Sigmoid colon (tissue), 7 donors: ENCODE measurements around the gene SHISA6. TPM values are rescaled to one million over a fixed set of nuclear protein-coding genes. Genes with fewer than 3 reads are reported as not detected.

Source experiments
- DNase-seq: peaks from one replicate; pipeline ENCODE4 v3.0.0-alpha.2; 2019
- H3K27ac ChIP-seq, 4 donors: fragments of 200-600 bp; sonication (generic); one replicate each; pipeline ENCODE4 v1.5.1; 2016 to 2019; ENCODE audit warnings: mild to moderate bottlenecking in 1 of 4
- H3K27me3 ChIP-seq, 3 donors: fragments of 200-600 bp; sonication (generic); one replicate each; pipeline ENCODE4 v1.5.1; 2019; ENCODE audit warnings: mild to moderate bottlenecking in 1 of 3
- H3K36me3 ChIP-seq, 4 donors: fragments of 200-600 bp; sonication (generic); one replicate each; pipeline ENCODE4 v1.5.1; 2016 to 2019
- H3K4me1 ChIP-seq, 4 donors: fragments of 200-600 bp; sonication (generic); one replicate each; pipeline ENCODE4 v1.5.1; 2017 to 2019
- H3K4me3 ChIP-seq, 4 donors: fragments of 200-600 bp; sonication (generic); one replicate each; pipeline ENCODE4 v1.5.1; 2017 to 2019; ENCODE audit warnings: mild to moderate bottlenecking in 2 of 4, moderate library complexity in 1 of 4
- H3K9me3 ChIP-seq, 4 donors: fragments of 200-600 bp in 3 of 4; sonication (generic) in 3 of 4; one replicate each; pipeline versions ENCODE4 v1.5.1 to v1.6.1; 2013 to 2019
- CTCF ChIP-seq, 4 experiments: fragments of 450-650 bp in 3 of 4; fragments of 200-600 bp in 1 of 4; IDR thresholded peaks; one replicate each; pipeline ENCODE4 v1.5.1; 2016 to 2019; ENCODE audit warnings: antibody characterized with exemption in 4 of 4, mild to moderate bottlenecking in 3 of 4, moderate library complexity in 2 of 4
- EP300 ChIP-seq, 4 donors: sonication (generic); formaldehyde crosslinking; IDR thresholded peaks; one replicate each; pipeline ENCODE4 v1.6.1; 2017; ENCODE audit warnings: antibody characterized with exemption in 4 of 4
- POLR2A ChIP-seq, 2 donors: fragments of 450-650 bp; IDR thresholded peaks; one replicate each; pipeline ENCODE4 v1.6.1; 2016; ENCODE audit warnings: antibody characterized with exemption in 2 of 2, mild to moderate bottlenecking in 2 of 2, moderate library complexity in 2 of 2
- POLR2AphosphoS5 ChIP-seq, 4 donors: sonication (generic); formaldehyde crosslinking; IDR thresholded peaks; one replicate each; pipeline ENCODE4 v1.6.1; 2017; ENCODE audit warnings: antibody characterized with exemption in 4 of 4
- WGBS, 2 donors: extraction: QIAGEN DNeasy Blood & Tissue Kit; methylation state at CpG; one replicate each; pipeline ENCODE4 v1.1.7; 2013; 5-methylcytosine and 5-hydroxymethylcytosine counted together
- intact Hi-C: fragments of 100-400 bp; cut with DNase I; formaldehyde crosslinking; loops from one replicate; pipeline ENCODE4 v1.15.1; 2023
- polyA plus RNA-seq, 3 donors: library from polyadenylated mRNA; stranded (reverse); fragments of 200-250 nt; gene quantifications; one replicate each; pipeline ENCODE4 v1.2.3, GENCODE V29; 2013
- total RNA-seq, 4 donors: library from RNA; depleted of rRNA; stranded (reverse); fragments of >200 nt; gene quantifications; one replicate each; pipeline ENCODE4 v1.1.0, GENCODE V29; 2016
- donor health status: healthy with polysubstance abuse.
- donor health status: Bipolar disorder and iron deficiency.
- donor health status: healthy.

SHISA6 gene
- total and polyA plus RNA-seq, 7 donors, result under 0.01 to 1.1 (median 0.38) TPM; not detected in 1

GRCh38 chr17:11514981-11515680 lies 274.1 kb downstream of the SHISA6 start:
- Histone ChIP-seq H3K4me3 (no peak overlapping the region), H3K4me1 (no peaks in the 10 kb centered on the region), H3K9me3 (no peaks in the 10 kb centered on the region), H3K36me3 (no peaks in the 10 kb centered on the region), H3K27me3 (no peaks in the 10 kb centered on the region), H3K27ac (no peak overlapping the region)
- intact Hi-C loops, result no loop called here
- TF ChIP-seq POLR2A (IDR thresholded peaks at IDR 0.05) (no peak), EP300 (IDR thresholded peaks at IDR 0.05) (no peak), CTCF (IDR thresholded peaks at IDR 0.05) (no peak), POLR2AphosphoS5 (IDR thresholded peaks at IDR 0.05) (no peak)
- WGBS, 2 donors, result 71 to 82% methylated on average over 4 of the region's 4 CpGs
- DNase-seq, result no peak

GRCh38 chr17:11515901-11516300 lies 274.9 kb downstream of the SHISA6 start:
- Histone ChIP-seq H3K27me3 (no peaks in the 10 kb centered on the region), H3K9me3 (no peaks in the 10 kb centered on the region), H3K4me1 (no peaks in the 10 kb centered on the region), H3K36me3 (no peaks in the 10 kb centered on the region), H3K27ac (no peak overlapping the region), H3K4me3 (no peak overlapping the region)
- no peak for TF ChIP-seq EP300 (IDR thresholded peaks at IDR 0.05)
- no peak for TF ChIP-seq CTCF (IDR thresholded peaks at IDR 0.05)
- no peak for TF ChIP-seq POLR2A (IDR thresholded peaks at IDR 0.05)
- TF ChIP-seq POLR2AphosphoS5 (IDR thresholded peaks at IDR 0.05), result no peak
- WGBS, 2 donors, result 66 to 68% methylated on average over 2 of the region's 2 CpGs
- no peak for DNase-seq
- intact Hi-C loops, result no loop called here

- intact Hi-C loops, result no loop called here
- no peaks in the 10 kb centered on the region for H3K4me1 ChIP-seq
- H3K4me3 ChIP-seq, result no peak overlapping the region
- WGBS, 2 donors, result 79 to 86% methylated on average over 2 of the region's 2 CpGs
- DNase-seq, result no peak
- no peaks in the 10 kb centered on the region for H3K27me3 ChIP-seq
- H3K9me3 ChIP-seq, result peaks cover 0 to 7% (median 0%) of the 10 kb centered on the region in 4 donors
- no peak for TF ChIP-seq EP300 (IDR thresholded peaks at IDR 0.05)
- no peak for TF ChIP-seq POLR2A (IDR thresholded peaks at IDR 0.05)
- TF ChIP-seq CTCF (IDR thresholded peaks at IDR 0.05), result no peak
- no peak for TF ChIP-seq POLR2AphosphoS5 (IDR thresholded peaks at IDR 0.05)
- H3K36me3 ChIP-seq, result no peaks in the 10 kb centered on the region
- no peak overlapping the region for H3K27ac ChIP-seq
Measured at GRCh38 chr17:11535231-11535630, 294.2 kb downstream of the SHISA6 start.

- Histone ChIP-seq H3K27me3 (no peaks in the 10 kb centered on the region), H3K36me3 (no peaks in the 10 kb centered on the region), H3K4me3 (no peak overlapping the region), H3K27ac (no peak overlapping the region), H3K9me3 (peaks cover 0 to 14% (median 6%) of the 10 kb centered on the region in 4 donors), H3K4me1 (no peaks in the 10 kb centered on the region)
- DNase-seq, result no peak
- WGBS, 2 donors, result 72 to 85% methylated on average over 5 of the region's 5 CpGs
- intact Hi-C loops, result no loop called here
- no peak for TF ChIP-seq CTCF (IDR thresholded peaks at IDR 0.05)
- TF ChIP-seq POLR2A (IDR thresholded peaks at IDR 0.05), result no peak
- no peak for TF ChIP-seq EP300 (IDR thresholded peaks at IDR 0.05)
- no peak for TF ChIP-seq POLR2AphosphoS5 (IDR thresholded peaks at IDR 0.05)
Measured at GRCh38 chr17:11538366-11538765, 297.4 kb downstream of the SHISA6 start.

- intact Hi-C loops, result no loop called here
- WGBS, 2 donors, result 80 to 88% methylated on average over 7 of the region's 7 CpGs
- DNase-seq, result no peak
Measured at GRCh38 chr17:11539637-11540036, 298.6 kb downstream of the SHISA6 start.

More at GRCh38 chr17:11539637-11540036, 298.6 kb downstream of the SHISA6 start:
- H3K27ac ChIP-seq, result no peak overlapping the region
- no peaks in the 10 kb centered on the region for H3K36me3 ChIP-seq
- H3K4me3 ChIP-seq, result no peak overlapping the region
- peaks cover 0 to 14% (median 6%) of the 10 kb centered on the region in 4 donors for H3K9me3 ChIP-seq
- TF ChIP-seq CTCF (IDR thresholded peaks at IDR 0.05), result no peak
- no peak for TF ChIP-seq POLR2AphosphoS5 (IDR thresholded peaks at IDR 0.05)
- TF ChIP-seq EP300 (IDR thresholded peaks at IDR 0.05), result no peak
- TF ChIP-seq POLR2A (IDR thresholded peaks at IDR 0.05), result no peak
- H3K27me3 ChIP-seq, result no peaks in the 10 kb centered on the region
- H3K4me1 ChIP-seq, result no peaks in the 10 kb centered on the region
